ENCODE data around the gene SUFU. TPM values are rescaled to one million over a fixed set of nuclear protein-coding genes. Genes with fewer than 3 reads are reported as not detected.

SUFU gene
- total and polyA plus RNA-seq, 8 donors, result 0.29 to 26.3 (median 3.7) TPM

DNA sequence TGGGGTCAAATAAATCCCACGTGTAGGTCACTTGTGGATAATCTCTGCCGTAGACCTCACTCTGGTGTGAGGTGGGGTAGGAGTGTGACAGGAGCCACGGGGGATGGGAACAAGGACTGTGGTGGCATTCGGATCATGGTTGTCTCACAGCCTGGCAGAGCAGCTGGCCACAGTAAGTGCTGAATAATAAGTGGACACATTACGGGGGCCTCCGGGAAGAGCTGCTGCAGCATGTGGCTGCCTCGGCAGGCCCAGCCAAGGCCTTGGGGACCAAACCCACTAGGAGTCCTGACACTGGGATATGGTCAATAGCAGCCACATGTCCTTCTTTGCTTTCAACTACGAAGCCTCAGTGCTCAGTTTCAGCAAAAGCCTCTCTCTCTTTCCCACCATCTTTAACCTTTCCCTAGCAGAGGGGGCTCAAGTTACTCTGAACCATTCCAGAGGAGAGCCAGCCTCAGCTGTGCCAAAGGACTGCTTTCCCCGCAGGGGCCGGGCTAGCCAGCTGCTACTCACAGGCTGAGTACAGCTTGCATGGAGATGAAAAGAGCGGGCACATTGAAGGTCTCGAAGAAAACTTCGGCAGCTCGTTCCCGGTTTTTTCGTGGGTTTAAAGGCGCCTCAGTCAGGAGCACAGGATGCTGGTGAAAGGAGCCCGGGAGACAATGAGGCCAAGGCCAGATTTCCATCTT lies 18.5 kb upstream of the SUFU start:
- H3K4me1 ChIP-seq, result no peaks in the 10 kb centered on the region
- TF ChIP-seq EP300 (IDR thresholded peaks at IDR 0.05) (no peak), POLR2AphosphoS5 (IDR thresholded peaks at IDR 0.05) (no peak), CTCF (IDR thresholded peaks at IDR 0.05) (no peak), POLR2A (IDR thresholded peaks at IDR 0.05) (no peak)
- WGBS, 5 donors, result 87 to 92% (median 91%) methylated on average over 18 of the region's 18 CpGs
- no peaks in the 10 kb centered on the region for H3K9me3 ChIP-seq
- no peak for DNase-seq
- no peak overlapping the region for H3K27ac ChIP-seq
- intact Hi-C loops (cut with DNase I; ENCODE audit: low total_unique reads), result no loop called here
- no peaks in the 10 kb centered on the region for H3K27me3 ChIP-seq
- peaks cover 94 to 100% (median 100%) of the 10 kb centered on the region in 4 donors for H3K36me3 ChIP-seq
- no peak overlapping the region for H3K4me3 ChIP-seq

DNA sequence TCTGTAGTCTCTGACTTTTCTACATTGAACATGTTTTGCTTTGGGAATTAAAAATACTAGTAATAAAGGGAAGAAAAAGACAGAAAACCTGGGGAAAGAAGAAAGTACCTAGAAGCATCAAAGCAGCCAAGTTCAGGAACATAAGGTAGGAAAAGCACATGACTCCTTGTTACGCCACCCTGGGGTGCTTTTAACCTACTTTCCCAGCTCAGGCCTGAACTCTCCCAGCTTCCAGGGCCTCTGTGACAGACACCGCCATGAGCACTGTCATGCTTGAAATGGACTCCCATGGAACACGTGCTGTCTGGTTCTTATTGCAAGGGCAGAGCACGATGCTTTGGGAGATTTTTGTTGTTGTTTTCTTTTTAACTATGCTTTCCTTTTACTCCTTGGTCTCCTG lies 12.6 kb upstream of the SUFU start:
- H3K4me3 ChIP-seq, result no peak overlapping the region
- no peak for TF ChIP-seq CTCF (IDR thresholded peaks at IDR 0.05)
- no peak for TF ChIP-seq POLR2A (IDR thresholded peaks at IDR 0.05)
- TF ChIP-seq EP300 (IDR thresholded peaks at IDR 0.05), result no peak
- no peak for TF ChIP-seq POLR2AphosphoS5 (IDR thresholded peaks at IDR 0.05)
- WGBS, 5 donors, result 76 to 91% (median 85%) methylated on average over 4 of the region's 4 CpGs
- H3K36me3 ChIP-seq, result peaks cover 38 to 71% (median 58%) of the 10 kb centered on the region in 4 donors
- H3K4me1 ChIP-seq, result peaks cover 19 to 50% (median 31%) of the 10 kb centered on the region in 4 donors
- no peaks in the 10 kb centered on the region for H3K9me3 ChIP-seq
- intact Hi-C loops (cut with DNase I; ENCODE audit: low total_unique reads), result no loop called here
- H3K27me3 ChIP-seq, result no peaks in the 10 kb centered on the region
- no peak for DNase-seq
- H3K27ac ChIP-seq, result no peak overlapping the region

DNA sequence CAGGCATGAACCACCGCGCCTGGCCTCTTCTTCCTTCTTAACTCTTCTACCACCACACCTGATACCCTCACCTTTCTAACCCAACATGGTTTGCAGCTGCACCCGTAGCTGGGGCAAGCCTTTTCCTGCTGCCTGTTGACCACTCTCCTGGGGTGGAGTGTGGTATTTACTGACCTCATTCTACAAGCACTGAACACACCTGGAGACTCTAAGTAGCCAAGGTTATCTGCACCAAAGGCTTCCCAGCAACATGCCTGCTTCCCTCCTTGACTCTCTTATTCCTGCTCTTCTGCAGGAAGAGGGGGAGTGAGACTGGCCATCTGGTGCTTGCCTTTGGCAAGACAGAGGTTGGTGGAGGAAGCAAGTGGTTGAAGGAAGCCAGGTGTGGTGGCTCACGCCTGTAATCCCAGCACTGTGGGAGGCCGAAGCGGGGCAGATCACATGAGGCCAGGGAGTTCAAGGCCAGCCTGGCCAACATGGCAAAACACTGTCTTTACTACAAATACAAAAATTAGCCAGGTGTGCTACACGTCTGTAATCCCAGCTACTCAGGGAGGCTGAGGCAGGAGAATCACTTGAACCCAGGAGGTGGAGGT lies 11.3 kb upstream of the SUFU start:
- DNase-seq, result peak in 1 of 2 donors; percentile 20
- 78 to 90% (median 86%) methylated on average over 7 of the region's 7 CpGs for WGBS, 5 donors
- intact Hi-C loops (cut with DNase I; ENCODE audit: low total_unique reads), result no loop called here
- Histone ChIP-seq H3K4me3 (no peak overlapping the region), H3K27me3 (no peaks in the 10 kb centered on the region), H3K27ac (peak overlapping the region in 2 of 5 donors; percentile 19 to 26), H3K4me1 (peaks cover 20 to 63% (median 38%) of the 10 kb centered on the region in 4 donors), H3K36me3 (peaks cover 25 to 59% (median 45%) of the 10 kb centered on the region in 4 donors), H3K9me3 (no peaks in the 10 kb centered on the region)
- TF ChIP-seq POLR2AphosphoS5 (IDR thresholded peaks at IDR 0.05) (no peak), EP300 (IDR thresholded peaks at IDR 0.05) (no peak), CTCF (IDR thresholded peaks at IDR 0.05) (no peak), POLR2A (IDR thresholded peaks at IDR 0.05) (no peak)

DNA sequence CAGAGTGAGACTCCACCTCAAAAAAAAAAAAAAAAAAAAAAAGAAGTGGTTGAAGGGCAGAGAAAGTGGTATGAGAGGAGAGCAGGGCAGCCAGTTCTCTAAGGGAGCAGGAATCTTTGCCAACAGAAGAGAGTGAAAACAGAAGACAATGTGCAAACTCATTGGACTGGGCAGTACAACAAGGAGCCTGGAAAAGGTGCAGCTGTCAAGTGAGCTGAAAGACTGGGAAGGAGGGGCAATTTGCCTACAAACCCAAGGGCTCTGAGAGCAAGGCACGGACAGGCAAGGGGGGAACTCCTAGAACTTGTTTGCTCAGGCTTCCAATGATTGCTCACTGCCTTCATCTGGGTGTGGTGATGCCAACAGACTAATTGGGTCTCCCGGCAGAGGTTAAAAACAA lies 10.8 kb upstream of the SUFU start:
- 17 to 38% (median 27%) methylated on average over 2 of the region's 2 CpGs for WGBS, 5 donors
- Histone ChIP-seq H3K9me3 (no peaks in the 10 kb centered on the region), H3K27ac (peak overlapping the region in 1 of 5 donors; percentile 44), H3K4me1 (peaks cover 20 to 68% (median 43%) of the 10 kb centered on the region in 4 donors), H3K27me3 (no peaks in the 10 kb centered on the region), H3K36me3 (peaks cover 21 to 54% (median 40%) of the 10 kb centered on the region in 4 donors), H3K4me3 (no peak overlapping the region)
- DNase-seq, result peak in 1 of 2 donors; percentile 47
- TF ChIP-seq POLR2AphosphoS5 (IDR thresholded peaks at IDR 0.05) (no peak), POLR2A (IDR thresholded peaks at IDR 0.05) (no peak), CTCF (IDR thresholded peaks at IDR 0.05) (no peak), EP300 (IDR thresholded peaks at IDR 0.05) (no peak)
- intact Hi-C loops (cut with DNase I; ENCODE audit: low total_unique reads), result no loop called here

Data from stomach (tissue), 9 donors.